ENCODE measurements around the gene SCUBE1. TPM values are rescaled to one million over a fixed set of nuclear protein-coding genes. Genes with fewer than 3 reads are reported as not detected.
A peak's percentile ranks its signal among the peaks of the same experiment; 100 is the strongest.

The SCUBE1 gene
- total and polyA plus RNA-seq, 4 experiments from 2014 or later, result not detected

- peaks cover 12 to 34% (median 26%) of the 10 kb centered on the region in 4 donors for H3K4me1 Mint-ChIP-seq
- POLR2A ChIA-PET (ENCODE audit: partially characterized antibody), result interaction anchor here (0.9 kb wide), 1 partner anchor 189 kb away, joined by 3 read pairs; no protein-coding TSS in a partner anchor
- Histone ChIP-seq H3K4me3 (ENCODE audit: low read length in 2 of 2) (no peak overlapping the region), H3K36me3 (ENCODE audit: insufficient read depth, low read length) (no peaks in the 10 kb centered on the region), H3K4me1 (ENCODE audit: insufficient read depth, low read length) (peaks cover 27% of the 10 kb centered on the region), H3K9me3 (ENCODE audit: control insufficient read depth in 1 of 2, low read length in 2 of 2) (no peaks in the 10 kb centered on the region), H3K27me3 (ENCODE audit: insufficient read depth, low read length) (peaks cover 9% of the 10 kb centered on the region), H3K27ac (ENCODE audit: low read depth, low read length) (no peak overlapping the region)
- CTCF ChIA-PET (ENCODE audit: partially characterized antibody), result interaction anchor here (1.9 to 3.1 kb wide), 2 partner anchors 9 to 11 kb away, joined by 7 to 14 read pairs; no protein-coding TSS in a partner anchor
- H3K27me3 Mint-ChIP-seq, result peaks cover 17 to 29% of the 10 kb centered on the region in 2 donors
- H3K9me3 Mint-ChIP-seq, result peaks cover 2 to 11% (median 8%) of the 10 kb centered on the region in 8 donors
- H3K36me3 Mint-ChIP-seq, result no peaks in the 10 kb centered on the region
- peak; percentile 20 to 72 (median 29) for DNase-seq
- intact Hi-C loops (cut with micrococcal nuclease), result no loop called here
- peak overlapping the region in 2 of 8 donors; percentile 12 to 27 for H3K4me3 Mint-ChIP-seq
- no peak overlapping the region for H3K27ac Mint-ChIP-seq
These were observed 33.8 kb upstream of the SCUBE1 start for GRCh38 chr22:43376765-43377547.

GRCh38 chr22:43375951-43376455, 32.8 kb upstream of the SCUBE1 start:
- peaks cover 26 to 37% of the 10 kb centered on the region in 2 donors for H3K27me3 Mint-ChIP-seq
- H3K36me3 ChIP-seq (ENCODE audit: insufficient read depth, low read length), result no peaks in the 10 kb centered on the region
- ChIA-PET CTCF (ENCODE audit: partially characterized antibody) (interaction anchor here (1.9 kb wide), 1 partner anchor 10 kb away, joined by 7 read pairs; no protein-coding TSS in a partner anchor), POLR2A (ENCODE audit: partially characterized antibody) (interaction anchor here (0.9 kb wide), 1 partner anchor 188 kb away, joined by 3 read pairs; no protein-coding TSS in a partner anchor)
- peaks cover 2 to 11% (median 8%) of the 10 kb centered on the region in 8 donors for H3K9me3 Mint-ChIP-seq
- peaks cover 22% of the 10 kb centered on the region for H3K4me1 ChIP-seq (ENCODE audit: insufficient read depth, low read length)
- no peak overlapping the region for H3K27ac ChIP-seq (ENCODE audit: low read depth, low read length)
- DNase-seq, result no peak
- H3K4me1 Mint-ChIP-seq, result peaks cover 6 to 25% (median 19%) of the 10 kb centered on the region in 4 donors
- peaks cover 10% of the 10 kb centered on the region for H3K27me3 ChIP-seq (ENCODE audit: insufficient read depth, low read length)
- H3K4me3 Mint-ChIP-seq, result no peak overlapping the region
- intact Hi-C loops (cut with micrococcal nuclease), result no loop called here
- H3K27ac Mint-ChIP-seq, result no peak overlapping the region
- no peaks in the 10 kb centered on the region for H3K36me3 Mint-ChIP-seq
- no peak overlapping the region for H3K4me3 ChIP-seq (ENCODE audit: low read length in 2 of 2)
- H3K9me3 ChIP-seq (ENCODE audit: control insufficient read depth in 1 of 2, low read length in 2 of 2), result no peaks in the 10 kb centered on the region

DNA sequence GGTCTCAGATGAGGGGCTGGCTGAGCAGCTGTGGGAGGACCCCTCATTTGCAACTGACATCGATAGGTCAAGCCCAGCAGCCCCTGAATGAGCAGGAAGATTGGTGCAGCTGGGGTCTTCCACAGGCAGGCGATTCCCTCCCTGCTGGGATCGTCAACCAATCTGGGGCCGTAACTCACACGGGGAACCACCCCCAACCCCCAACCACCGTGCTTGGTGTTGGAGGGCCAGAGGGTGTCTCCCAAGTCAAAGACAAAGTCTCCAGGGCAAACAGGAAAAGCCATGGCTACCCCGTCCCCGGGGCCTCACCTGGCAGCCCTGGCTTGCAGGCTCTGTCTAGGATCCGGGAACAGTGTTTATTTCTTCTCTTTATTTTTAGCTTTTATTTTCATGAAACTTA, 26.9 kb upstream of the SCUBE1 start:
- H3K27me3 Mint-ChIP-seq, result peaks cover 29 to 35% of the 10 kb centered on the region in 2 donors
- no peak overlapping the region for H3K27ac ChIP-seq (ENCODE audit: low read depth, low read length)
- H3K27me3 ChIP-seq (ENCODE audit: insufficient read depth, low read length), result peaks cover 10% of the 10 kb centered on the region
- H3K4me3 ChIP-seq (ENCODE audit: low read length in 2 of 2), result no peak overlapping the region
- H3K4me1 ChIP-seq (ENCODE audit: insufficient read depth, low read length), result no peaks in the 10 kb centered on the region
- no peaks in the 10 kb centered on the region for H3K4me1 Mint-ChIP-seq
- H3K36me3 ChIP-seq (ENCODE audit: insufficient read depth, low read length), result no peaks in the 10 kb centered on the region
- intact Hi-C loops (cut with micrococcal nuclease), result no loop called here
- H3K27ac Mint-ChIP-seq, result no peak overlapping the region
- no peak for DNase-seq
- peaks cover 2 to 10% (median 7%) of the 10 kb centered on the region in 8 donors for H3K9me3 Mint-ChIP-seq
- H3K9me3 ChIP-seq (ENCODE audit: control insufficient read depth in 1 of 2, low read length in 2 of 2), result no peaks in the 10 kb centered on the region
- ChIA-PET CTCF (ENCODE audit: partially characterized antibody) (interaction anchor here (0.7 to 2.5 kb wide), 2 partner anchors 16 to 21 kb away, joined by 3 to 7 read pairs; no protein-coding TSS in a partner anchor), POLR2A (ENCODE audit: partially characterized antibody) (no interaction called here)
- no peaks in the 10 kb centered on the region for H3K36me3 Mint-ChIP-seq
- no peak overlapping the region for H3K4me3 Mint-ChIP-seq

DNA sequence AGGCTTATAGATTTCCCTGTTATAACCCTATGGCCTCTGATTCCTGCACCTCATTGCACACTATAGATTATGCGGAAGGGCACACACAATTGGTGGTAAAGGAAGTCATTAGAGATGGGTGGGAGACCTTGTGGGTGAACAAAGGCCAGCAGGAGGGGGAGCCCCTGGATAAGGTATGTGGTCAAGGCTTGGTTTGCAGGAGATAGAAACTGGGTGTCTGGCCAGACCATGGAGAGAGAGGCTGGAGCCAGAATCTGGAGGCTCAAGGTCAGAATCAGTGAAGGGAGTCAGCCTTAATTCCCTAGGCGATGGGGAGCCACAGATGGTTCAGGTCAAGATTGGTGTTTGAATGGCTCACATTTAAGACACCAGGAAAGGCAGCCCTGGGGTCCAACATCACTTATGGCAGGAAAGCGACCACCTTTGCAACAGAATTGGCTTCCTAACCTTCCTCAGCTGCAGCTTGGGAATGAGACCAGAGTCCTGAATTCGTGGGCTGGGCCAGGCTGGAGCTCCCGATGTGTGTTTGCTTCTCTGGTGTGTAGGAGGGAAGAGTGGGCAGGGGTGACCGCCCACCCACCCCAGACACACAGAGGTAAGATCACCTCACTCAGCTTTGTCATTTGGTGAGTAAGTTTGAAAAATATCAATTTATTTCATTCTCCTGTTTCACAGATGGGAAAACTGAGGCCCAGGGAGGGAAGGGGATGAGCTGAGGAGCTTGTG, 22.7 kb upstream of the SCUBE1 start:
- H3K36me3 Mint-ChIP-seq, result no peaks in the 10 kb centered on the region
- H3K4me3 Mint-ChIP-seq, result no peak overlapping the region
- Histone ChIP-seq H3K4me1 (ENCODE audit: insufficient read depth, low read length) (no peaks in the 10 kb centered on the region), H3K27me3 (ENCODE audit: insufficient read depth, low read length) (peaks cover 7% of the 10 kb centered on the region), H3K4me3 (ENCODE audit: low read length in 2 of 2) (no peak overlapping the region), H3K36me3 (ENCODE audit: insufficient read depth, low read length) (no peaks in the 10 kb centered on the region), H3K9me3 (ENCODE audit: control insufficient read depth in 1 of 2, low read length in 2 of 2) (no peaks in the 10 kb centered on the region), H3K27ac (ENCODE audit: low read depth, low read length) (no peak overlapping the region)
- peaks cover 14 to 24% of the 10 kb centered on the region in 2 donors for H3K27me3 Mint-ChIP-seq
- H3K27ac Mint-ChIP-seq, result peak overlapping the region in 1 of 7 donors; percentile 10
- ChIA-PET CTCF (ENCODE audit: partially characterized antibody) (interaction anchor here (1.2 to 2.0 kb wide), 3 partner anchors 8 to 134 kb away, joined by 3 to 8 read pairs (median 7); no protein-coding TSS in a partner anchor), POLR2A (ENCODE audit: partially characterized antibody) (no interaction called here)
- intact Hi-C loops (cut with micrococcal nuclease), result no loop called here
- no peak for DNase-seq
- peaks cover 0 to 2% (median 0%) of the 10 kb centered on the region in 8 donors for H3K9me3 Mint-ChIP-seq
- H3K4me1 Mint-ChIP-seq, result no peaks in the 10 kb centered on the region

- no peaks in the 10 kb centered on the region for H3K27me3 ChIP-seq (ENCODE audit: insufficient read depth, low read length)
- H3K9me3 ChIP-seq (ENCODE audit: control insufficient read depth in 1 of 2, low read length in 2 of 2), result no peaks in the 10 kb centered on the region
- no peak overlapping the region for H3K4me3 ChIP-seq (ENCODE audit: low read length in 2 of 2)
- Mint-ChIP-seq H3K4me1 (no peaks in the 10 kb centered on the region), H3K27ac (no peak overlapping the region), H3K4me3 (no peak overlapping the region), H3K36me3 (no peaks in the 10 kb centered on the region), H3K9me3 (peaks cover 0 to 2% (median 0%) of the 10 kb centered on the region in 8 donors), H3K27me3 (peaks cover 4 to 22% of the 10 kb centered on the region in 2 donors)
- no peak for DNase-seq
- ChIA-PET CTCF (ENCODE audit: partially characterized antibody) (interaction anchor here (0.8 to 2.0 kb wide), 5 partner anchors 18 to 132 kb away, joined by 3 to 7 read pairs (median 3); no protein-coding TSS in a partner anchor), POLR2A (ENCODE audit: partially characterized antibody) (no interaction called here)
- H3K27ac ChIP-seq (ENCODE audit: low read depth, low read length), result no peak overlapping the region
- intact Hi-C loops (cut with micrococcal nuclease), result no loop called here
- H3K36me3 ChIP-seq (ENCODE audit: insufficient read depth, low read length), result no peaks in the 10 kb centered on the region
- no peaks in the 10 kb centered on the region for H3K4me1 ChIP-seq (ENCODE audit: insufficient read depth, low read length)
These were observed 20.9 kb upstream of the SCUBE1 start for GRCh38 chr22:43364169-43364435.

DNA sequence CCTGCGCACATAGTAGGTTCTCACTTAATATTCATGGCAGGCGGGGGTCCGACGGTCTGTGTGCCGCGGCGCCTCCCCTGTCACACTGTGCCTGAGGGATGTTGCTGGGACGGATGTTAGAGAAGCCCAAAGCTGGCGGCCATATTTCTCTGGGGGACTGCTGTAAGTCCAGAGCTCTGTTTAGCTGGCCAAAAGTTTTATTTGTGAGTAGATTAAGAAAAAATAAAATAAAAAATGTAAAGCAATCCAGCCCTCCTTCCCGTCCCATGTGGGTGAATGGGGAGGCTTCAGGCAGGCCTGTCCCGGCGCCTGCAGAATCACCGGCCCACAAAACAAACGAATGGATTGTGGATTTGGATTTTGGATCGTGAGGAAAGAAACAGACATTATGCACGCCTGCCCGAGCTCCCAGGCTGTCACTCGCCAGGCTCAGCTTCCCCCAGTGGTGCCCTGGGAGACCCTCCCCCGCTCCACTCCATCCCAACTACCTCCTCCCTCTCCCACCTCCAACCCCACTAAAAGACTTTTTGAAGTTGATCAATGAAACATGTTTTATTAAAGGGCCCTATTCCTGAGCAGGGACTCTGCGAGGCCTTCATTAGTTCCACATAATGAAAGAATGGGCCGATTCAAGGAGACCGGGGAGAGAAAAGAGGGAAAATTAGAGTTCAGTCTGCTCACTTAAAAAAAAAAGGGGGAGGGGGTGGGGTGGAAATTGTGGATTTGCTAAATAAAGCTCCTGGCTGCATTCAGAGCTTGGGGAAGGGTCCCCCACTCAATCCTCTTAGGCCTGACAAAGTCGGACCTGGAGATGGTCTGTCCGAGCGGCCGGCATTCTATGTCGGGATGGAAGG, 20.4 kb upstream of the SCUBE1 start:
- ChIA-PET POLR2A (ENCODE audit: partially characterized antibody) (no interaction called here), CTCF (ENCODE audit: partially characterized antibody) (interaction anchor here (1.0 to 2.0 kb wide), 3 partner anchors 17 to 131 kb away, joined by 3 to 7 read pairs (median 4); no protein-coding TSS in a partner anchor)
- Histone ChIP-seq H3K27me3 (ENCODE audit: insufficient read depth, low read length) (no peaks in the 10 kb centered on the region), H3K4me3 (ENCODE audit: low read length in 2 of 2) (no peak overlapping the region), H3K27ac (ENCODE audit: low read depth, low read length) (no peak overlapping the region), H3K9me3 (ENCODE audit: control insufficient read depth in 1 of 2, low read length in 2 of 2) (no peaks in the 10 kb centered on the region), H3K4me1 (ENCODE audit: insufficient read depth, low read length) (no peaks in the 10 kb centered on the region), H3K36me3 (ENCODE audit: insufficient read depth, low read length) (no peaks in the 10 kb centered on the region)
- H3K36me3 Mint-ChIP-seq, result no peaks in the 10 kb centered on the region
- no peak overlapping the region for H3K27ac Mint-ChIP-seq
- peaks cover 4 to 22% of the 10 kb centered on the region in 2 donors for H3K27me3 Mint-ChIP-seq
- H3K9me3 Mint-ChIP-seq, result peaks cover 0 to 2% (median 0%) of the 10 kb centered on the region in 8 donors
- H3K4me3 Mint-ChIP-seq, result no peak overlapping the region
- intact Hi-C loops (cut with micrococcal nuclease), result no loop called here
- DNase-seq, result no peak
- H3K4me1 Mint-ChIP-seq, result no peaks in the 10 kb centered on the region

Measured in CD4-positive, alpha-beta memory T cell (primary cell).